IMR-90 (cell line): ENCODE data around the gene PCGF2. TPM values are rescaled to one million over a fixed set of nuclear protein-coding genes. Genes with fewer than 3 reads are reported as not detected.

Experiments used
- ATAC-seq: fragments of 200-7000 bp; cut with Tn5 transposase; 2 replicates; pipeline ENCODE4 v1.9.1; 2020; ENCODE audit warnings: low read depth, mild to moderate bottlenecking, moderate library complexity
- BruUV-seq: library from RNA; stranded (reverse); fragments of 400-500 nt; replicated peaks from 2 replicates; lab custom pipeline; 2021; lab: Mats Ljungman, UMichigan
- CTCF ChIA-PET: fragments of 300-600 bp; formaldehyde crosslinking; extraction: SDS; loops from one replicate; lab custom pipeline; 2021; ENCODE audit warnings: antibody characterized with exemption; lab: Yijun Ruan, JAX
- POLR2A ChIA-PET: fragments of 300-600 bp; sonication (Branson Sonifier 250); formaldehyde crosslinking; loops from one replicate; lab custom pipeline; 2022; ENCODE audit warnings: antibody characterized with exemption; ENCODE audit not compliant: unreplicated experiment; lab: Charles Lee
- DNase-seq: peaks from one replicate; pipeline ENCODE4 v3.0.0; 2013
- H2AFZ ChIP-seq: replicated peaks from 2 replicates; pipeline ENCODE3; 2013; ENCODE audit warnings: low read length, mild to moderate bottlenecking; ENCODE audit not compliant: poor library complexity
- H2AK5ac ChIP-seq: 2 replicates; pipeline ENCODE4 v1.6.1; 2013; ENCODE audit warnings: low read depth, low read length, inconsistent platforms
- H2AK9ac ChIP-seq: replicated peaks from 2 replicates; pipeline ENCODE3; 2013; ENCODE audit warnings: mild to moderate bottlenecking, low read depth, low read length, moderate library complexity; ENCODE audit not compliant: poor library complexity
- H2BK120ac ChIP-seq: 2 replicates; pipeline ENCODE4 v1.6.1; 2013; ENCODE audit warnings: low read depth, low read length, inconsistent platforms
- H2BK15ac ChIP-seq: 3 replicates; pipeline ENCODE4 v1.6.1; 2013; ENCODE audit warnings: low read depth, low read length, inconsistent platforms
- H2BK20ac ChIP-seq: 2 replicates; pipeline ENCODE4 v1.6.1; 2013; ENCODE audit warnings: low read depth, mild to moderate bottlenecking, inconsistent platforms, low read length, moderate library complexity
- H2BK5ac ChIP-seq: 2 replicates; pipeline ENCODE4 v1.6.1; 2013; ENCODE audit warnings: mild to moderate bottlenecking, low read depth, low read length, inconsistent platforms; ENCODE audit not compliant: poor library complexity, severe bottlenecking
- H3K14ac ChIP-seq: replicated peaks from 2 replicates; pipeline ENCODE4 v1.6.1; 2013; ENCODE audit warnings: low read depth, low read length, inconsistent platforms
- H3K18ac ChIP-seq: 2 replicates; pipeline ENCODE4 v1.6.1; 2013; ENCODE audit warnings: low read depth, low read length, control low read depth
- H3K23ac ChIP-seq: 2 replicates; pipeline ENCODE4 v1.6.1; 2013; ENCODE audit warnings: low read depth, low read length, inconsistent platforms
- H3K27ac ChIP-seq: 2 replicates; pipeline ENCODE4 v1.5.1; 2013; ENCODE audit warnings: mild to moderate bottlenecking, control low read depth, low read length; ENCODE audit not compliant: insufficient read depth
- H3K27me3 ChIP-seq: 2 replicates; pipeline ENCODE4 v1.6.1; 2013; ENCODE audit warnings: low read length; ENCODE audit not compliant: control insufficient read depth, insufficient read depth
- H3K36me3 ChIP-seq: 2 replicates; pipeline ENCODE4 v1.6.1; 2013; ENCODE audit warnings: low read length, mixed read lengths; ENCODE audit not compliant: control insufficient read depth, insufficient read depth
- H3K4ac ChIP-seq: 2 replicates; pipeline ENCODE4 v1.6.1; 2013; ENCODE audit warnings: low read depth, low read length, inconsistent platforms
- H3K4me1 ChIP-seq: 2 replicates; pipeline ENCODE4 v1.6.1; 2013; ENCODE audit warnings: low read length, mixed read lengths; ENCODE audit not compliant: control insufficient read depth, insufficient read depth
- H3K4me2 ChIP-seq: 2 replicates; pipeline ENCODE4 v1.6.1; 2013; ENCODE audit warnings: low read depth, mild to moderate bottlenecking, control low read depth, low read length, moderate library complexity
- H3K4me3 ChIP-seq: 2 replicates; pipeline ENCODE4 v1.5.1; 2013; ENCODE audit warnings: low read depth, mild to moderate bottlenecking, control low read depth, low read length, moderate library complexity; ENCODE audit not compliant: insufficient read depth
- H3K56ac ChIP-seq: 2 replicates; pipeline ENCODE4 v1.6.1; 2013; ENCODE audit warnings: low read length, inconsistent platforms; ENCODE audit not compliant: insufficient read depth; ENCODE audit errors: extremely low read depth
- H3K79me1 ChIP-seq, 2 experiments: 2 replicates each; pipeline ENCODE4 v1.6.1; 2013; ENCODE audit warnings: low read length in 2 of 2, inconsistent platforms in 1 of 2, low read depth in 1 of 2
- H3K9ac ChIP-seq: 2 replicates; pipeline ENCODE4 v1.6.1; 2013; ENCODE audit warnings: low read depth, low read length, control low read depth
- H3K9me1 ChIP-seq: 2 replicates; pipeline ENCODE4 v1.6.1; 2013; ENCODE audit warnings: low read length, inconsistent platforms; ENCODE audit not compliant: insufficient read depth
- H3K9me3 ChIP-seq: 2 replicates; pipeline ENCODE4 v1.6.1; 2013; ENCODE audit warnings: low read length; ENCODE audit not compliant: control insufficient read depth, insufficient read depth
- H4K20me1 ChIP-seq: 2 replicates; pipeline ENCODE4 v1.6.1; 2013; ENCODE audit warnings: low read length, inconsistent platforms; ENCODE audit not compliant: insufficient read depth
- H4K5ac ChIP-seq: 2 replicates; pipeline ENCODE4 v1.6.1; 2013; ENCODE audit warnings: mild to moderate bottlenecking, low read depth, low read length, control low read depth
- H4K8ac ChIP-seq, 2 experiments: 2 replicates each; pipeline ENCODE4 v1.6.1; 2013; ENCODE audit warnings: low read depth in 2 of 2, low read length in 2 of 2, control low read depth in 1 of 2, inconsistent platforms in 1 of 2
- H4K91ac ChIP-seq: 2 replicates; pipeline ENCODE4 v1.6.1; 2013; ENCODE audit warnings: low read depth, low read length, inconsistent platforms; ENCODE audit not compliant: insufficient read depth
- CHD1 ChIP-seq: IDR thresholded peaks from 2 replicates; pipeline ENCODE4 v1.6.1; 2012; ENCODE audit warnings: low read depth, low read length, improper control_type of control experiment
- FOS ChIP-seq: fragments of 150-350 bp; IDR thresholded peaks from 2 replicates; pipeline ENCODE4 v1.6.1; 2016; ENCODE audit warnings: low read depth, low read length
- MAZ ChIP-seq: IDR thresholded peaks from 2 replicates; pipeline ENCODE4 v1.6.1; 2012; ENCODE audit warnings: low read depth, mild to moderate bottlenecking, low read length, improper control_type of control experiment, moderate library complexity, borderline replicate concordance
- RAD21 ChIP-seq: IDR thresholded peaks from 2 replicates; pipeline ENCODE4 v1.6.1; 2012; ENCODE audit warnings: low read length, improper control_type of control experiment
- WGBS, 2 experiments: methylation state at CpG; one replicate each; pipeline versions ENCODE4 v1.1.5 to v1.1.7; 2013; ENCODE audit warnings: missing lambda C conversion rate in 2 of 2; ENCODE audit not compliant: insufficient read length in 1 of 2; ENCODE audit errors: extremely low coverage in 2 of 2; 5-methylcytosine and 5-hydroxymethylcytosine counted together
- dilution Hi-C: fragments of 300-500 bp; cut with HindIII; formaldehyde crosslinking; loops from one replicate; pipeline ENCODE4 v1.14.3; 2018; ENCODE audit warnings: low sequenced_read_pairs; ENCODE audit not compliant: unreplicated experiment
- in situ Hi-C: fragments of 300-500 bp; cut with MboI; formaldehyde crosslinking; loops from 3 replicates; pipeline ENCODE4 v1.14.3; 2019; ENCODE audit warnings: low sequenced_read_pairs, inconsistent platforms, mixed read lengths
- intact Hi-C: fragments of 100-400 bp; cut with micrococcal nuclease; formaldehyde crosslinking; loops from 2 replicates; pipeline ENCODE4 v1.10.0; 2022
- polyA plus RNA-seq, 3 experiments: library from polyadenylated mRNA; depleted of rRNA; stranded (reverse); fragments of >200 nt; gene quantifications; 2 replicates each; pipeline ENCODE4 v1.2.3, GENCODE V29; 2012; ENCODE audit warnings: low replicate concordance in 1 of 3
- total RNA-seq: library from RNA; depleted of rRNA; stranded (reverse); fragments of >200 nt; gene quantifications from 2 replicates; pipeline ENCODE4 v1.2.3, GENCODE V29; 2012

Gene PCGF2
- total and polyA plus RNA-seq, 2 of the 4 experiments (the other 2 are of a cell fraction), result 1.1 to 18.2 TPM

DNA sequence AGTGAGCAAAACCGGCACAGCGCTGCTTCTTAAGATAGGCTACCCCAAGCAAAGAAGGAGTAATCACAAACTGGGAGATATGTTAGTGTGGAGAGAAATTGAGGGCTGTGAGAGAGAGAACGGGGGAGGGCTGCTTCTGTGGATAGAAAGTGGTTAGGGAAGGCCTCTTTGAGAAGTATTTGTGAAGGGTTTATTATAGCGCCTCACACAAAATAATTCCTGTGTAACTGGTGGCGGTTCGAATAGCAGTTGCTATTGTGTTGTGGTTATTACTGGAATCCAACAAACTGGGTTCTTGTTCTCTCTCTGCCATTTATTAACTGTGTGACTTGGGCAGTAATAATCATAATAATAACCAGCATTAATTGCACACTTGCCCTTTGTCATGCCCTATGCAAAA is 27.2 kb downstream of the PCGF2 start:
- H3K9me1 ChIP-seq, result no peaks in the 10 kb centered on the region
- H4K5ac ChIP-seq, result no peak overlapping the region
- H3K36me3 ChIP-seq, result peaks cover 50% of the 10 kb centered on the region
- no peak overlapping the region for H3K14ac ChIP-seq
- no peak overlapping the region for H4K91ac ChIP-seq
- H3K4ac ChIP-seq, result no peak overlapping the region
- ChIA-PET CTCF (no interaction called here), POLR2A (no interaction called here)
- H3K23ac ChIP-seq, result no peak overlapping the region
- H3K4me3 ChIP-seq, result no peak overlapping the region
- no peak overlapping the region for H2BK5ac ChIP-seq
- H3K18ac ChIP-seq, result no peak overlapping the region
- H3K9ac ChIP-seq, result no peak overlapping the region
- TF ChIP-seq MAZ (no peak), FOS (no peak), CHD1 (no peak), RAD21 (no peak)
- BruUV-seq, result no TSS peak
- no peak for DNase-seq
- no peak for ATAC-seq
- no peaks in the 10 kb centered on the region for H3K9me3 ChIP-seq
- WGBS, 2 experiments, result 93% methylated on average over 3 of the region's 6 CpGs; no CpG with 5 or more reads in 1 of the 2 experiments
- no peaks in the 10 kb centered on the region for H4K20me1 ChIP-seq
- intact Hi-C loops (no loop called here), dilution Hi-C loops (no loop called here), in situ Hi-C loops (no loop called here)
- H2BK120ac ChIP-seq, result no peak overlapping the region
- H4K8ac ChIP-seq, result no peak overlapping the region
- H2AK9ac ChIP-seq, result no peak overlapping the region
- H2AFZ ChIP-seq, result no peak overlapping the region
- no peaks in the 10 kb centered on the region for H3K27me3 ChIP-seq
- no peak overlapping the region for H2AK5ac ChIP-seq
- no peak overlapping the region for H2BK15ac ChIP-seq
- H2BK20ac ChIP-seq, result no peak overlapping the region
- H3K4me1 ChIP-seq, result no peaks in the 10 kb centered on the region; the same call in 1 of the 2 replicates
- H3K27ac ChIP-seq, result no peak overlapping the region
- no peaks in the 10 kb centered on the region for H3K79me1 ChIP-seq
- no peak overlapping the region for H3K4me2 ChIP-seq
- H3K56ac ChIP-seq, result no peak overlapping the region
